ENCODE data around the gene MISP3. TPM values are rescaled to one million over a fixed set of nuclear protein-coding genes. Genes with fewer than 3 reads are reported as not detected.
A peak's percentile ranks its signal among the peaks of the same experiment; 100 is the strongest.

MISP3 gene
- total RNA-seq, 1 donor from 2014 or later, result 0.79 TPM

DNA sequence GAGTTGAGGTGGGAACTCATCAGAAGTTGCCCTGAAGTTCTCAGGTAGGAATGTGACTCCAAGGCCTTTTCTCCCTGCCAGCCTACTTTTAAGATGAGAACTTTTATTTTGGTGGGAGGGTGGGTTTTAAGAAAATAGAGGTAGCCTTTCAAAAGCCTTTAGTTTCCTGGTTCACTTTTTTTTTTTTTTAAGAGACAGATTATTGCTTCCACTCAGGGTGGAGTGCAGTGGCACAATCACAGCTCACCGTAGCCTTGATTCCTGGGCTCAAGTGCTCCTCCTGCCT, 10.0 kb downstream of the MISP3 start:
- no peaks in the 10 kb centered on the region for H3K27me3 ChIP-seq (ENCODE audit: insufficient read depth, low read length)
- no peaks in the 10 kb centered on the region for H3K9me3 Mint-ChIP-seq (ENCODE audit: unreplicated experiment)
- no peak for FAIRE-seq
- no peak for TF ChIP-seq EZH2 (IDR thresholded peaks at IDR 0.05; ENCODE audit: insufficient read depth, low read length)
- TF ChIP-seq, protein P1, sequence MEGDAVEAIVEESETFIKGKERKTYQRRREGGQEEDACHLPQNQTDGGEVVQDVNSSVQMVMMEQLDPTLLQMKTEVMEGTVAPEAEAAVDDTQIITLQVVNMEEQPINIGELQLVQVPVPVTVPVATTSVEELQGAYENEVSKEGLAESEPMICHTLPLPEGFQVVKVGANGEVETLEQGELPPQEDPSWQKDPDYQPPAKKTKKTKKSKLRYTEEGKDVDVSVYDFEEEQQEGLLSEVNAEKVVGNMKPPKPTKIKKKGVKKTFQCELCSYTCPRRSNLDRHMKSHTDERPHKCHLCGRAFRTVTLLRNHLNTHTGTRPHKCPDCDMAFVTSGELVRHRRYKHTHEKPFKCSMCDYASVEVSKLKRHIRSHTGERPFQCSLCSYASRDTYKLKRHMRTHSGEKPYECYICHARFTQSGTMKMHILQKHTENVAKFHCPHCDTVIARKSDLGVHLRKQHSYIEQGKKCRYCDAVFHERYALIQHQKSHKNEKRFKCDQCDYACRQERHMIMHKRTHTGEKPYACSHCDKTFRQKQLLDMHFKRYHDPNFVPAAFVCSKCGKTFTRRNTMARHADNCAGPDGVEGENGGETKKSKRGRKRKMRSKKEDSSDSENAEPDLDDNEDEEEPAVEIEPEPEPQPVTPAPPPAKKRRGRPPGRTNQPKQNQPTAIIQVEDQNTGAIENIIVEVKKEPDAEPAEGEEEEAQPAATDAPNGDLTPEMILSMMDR (IDR thresholded peaks at IDR 0.05; ENCODE audit: insufficient read depth, low read depth, low read length), result no peak
- H3K27ac ChIP-seq (ENCODE audit: low read depth, low read length), result no peak overlapping the region
- H3K9ac ChIP-seq (ENCODE audit: low read length), result no peak overlapping the region
- no peaks in the 10 kb centered on the region for H3K79me2 ChIP-seq (ENCODE audit: insufficient read depth, low read length)
- H3K27ac Mint-ChIP-seq (ENCODE audit: unreplicated experiment), result no peak overlapping the region
- H3K27me3 Mint-ChIP-seq (ENCODE audit: low read depth, unreplicated experiment), result no peaks in the 10 kb centered on the region
- H3K4me3 Mint-ChIP-seq (ENCODE audit: unreplicated experiment), result peak overlapping the region; percentile 93
- no peak for DNase-seq (ENCODE audit: low read depth)
- H3K4me2 ChIP-seq (ENCODE audit: low read length), result peak overlapping the region; percentile 96
- no peak overlapping the region for H3K4me3 ChIP-seq (ENCODE audit: insufficient read depth, low read depth, low read length)
- H3K9me3 ChIP-seq (ENCODE audit: insufficient read depth, low read depth, low read length), result no peaks in the 10 kb centered on the region
- no peaks in the 10 kb centered on the region for H4K20me1 ChIP-seq (ENCODE audit: insufficient read depth, low read length)
- H3K36me3 Mint-ChIP-seq (ENCODE audit: low read depth, unreplicated experiment), result peaks cover 4% of the 10 kb centered on the region
- H3K36me3 ChIP-seq (ENCODE audit: insufficient read depth, low read length), result no peaks in the 10 kb centered on the region
- no peak overlapping the region for H2AFZ ChIP-seq (ENCODE audit: low read depth, low read length)
- no peaks in the 10 kb centered on the region for H3K4me1 Mint-ChIP-seq (ENCODE audit: low read depth, unreplicated experiment)
- peaks cover 6% of the 10 kb centered on the region for H3K4me1 ChIP-seq (ENCODE audit: insufficient read depth, low read length)

DNA sequence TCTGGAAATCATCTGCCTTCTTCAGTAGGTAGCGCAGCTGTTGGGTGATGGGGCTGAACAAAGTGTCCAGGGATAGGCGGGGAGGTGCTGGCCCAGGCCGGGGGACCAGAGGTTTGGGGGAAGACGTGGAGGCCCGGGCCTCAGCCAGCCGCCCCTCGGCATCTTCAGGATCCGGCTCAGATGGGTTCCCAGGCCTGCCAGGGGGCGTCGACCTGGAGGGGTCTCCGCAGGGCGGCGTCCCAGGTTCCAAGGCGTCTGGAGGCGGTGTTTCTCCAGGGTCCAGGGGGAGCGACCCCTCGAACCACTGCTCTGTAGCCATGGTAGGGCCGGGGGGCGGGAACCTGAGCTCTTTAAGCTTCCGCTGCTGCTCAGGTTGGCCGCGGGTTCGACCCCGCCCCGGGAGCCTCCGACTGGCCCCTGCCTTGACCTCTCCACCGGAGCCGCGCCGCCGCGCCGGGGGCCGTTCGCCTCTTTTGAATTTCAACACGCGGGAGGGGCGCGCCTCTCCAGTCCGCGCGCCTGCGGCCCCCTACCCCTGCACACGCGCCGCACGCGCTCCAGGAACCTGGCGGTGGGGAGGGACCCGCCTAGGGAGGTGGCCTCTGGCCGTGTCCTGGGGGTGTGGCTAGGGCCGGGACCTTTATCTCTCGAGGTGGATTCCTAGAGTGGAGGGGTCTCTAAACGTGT, 12.9 kb downstream of the MISP3 start, which contains the start of gene C19orf67:
Gene C19orf67, minus strand, starts transcription at position 475 of the 687 bp plus-strand sequence. Its CDS starts 156 bp downstream, at position 319.
- peaks cover 11% of the 10 kb centered on the region for H3K4me1 ChIP-seq (ENCODE audit: insufficient read depth, low read length)
- Mint-ChIP-seq H3K4me3 (ENCODE audit: unreplicated experiment) (no peak within 1 kb of the TSS), H3K27ac (ENCODE audit: unreplicated experiment) (no peak within 1 kb of the TSS), H3K4me1 (ENCODE audit: low read depth, unreplicated experiment) (peaks cover 1% of the 10 kb centered on the region), H3K9me3 (ENCODE audit: unreplicated experiment) (no peaks in the 10 kb centered on the region), H3K36me3 (ENCODE audit: low read depth, unreplicated experiment) (peaks cover 9% of the 10 kb centered on the region), H3K27me3 (ENCODE audit: low read depth, unreplicated experiment) (no peaks in the 10 kb centered on the region)
- no peaks in the 10 kb centered on the region for H3K9me3 ChIP-seq (ENCODE audit: insufficient read depth, low read depth, low read length)
- H3K4me3 ChIP-seq (ENCODE audit: insufficient read depth, low read depth, low read length), result no peak within 1 kb of the TSS
- peaks cover 6% of the 10 kb centered on the region for H3K36me3 ChIP-seq (ENCODE audit: insufficient read depth, low read length)
- no peak within 1 kb of the TSS for H3K9ac ChIP-seq (ENCODE audit: low read length)
- no peaks in the 10 kb centered on the region for H3K79me2 ChIP-seq (ENCODE audit: insufficient read depth, low read length)
- H2AFZ ChIP-seq (ENCODE audit: low read depth, low read length), result no peak within 1 kb of the TSS
- FAIRE-seq (no peak), DNase-seq (ENCODE audit: low read depth) (no peak)
- H4K20me1 ChIP-seq (ENCODE audit: insufficient read depth, low read length), result peaks cover 11% of the 10 kb centered on the region
- no peaks in the 10 kb centered on the region for H3K27me3 ChIP-seq (ENCODE audit: insufficient read depth, low read length)
- TF ChIP-seq, protein P1 (IDR thresholded peaks at IDR 0.05; ENCODE audit: insufficient read depth, low read depth, low read length), result no peak
- TF ChIP-seq EZH2 (IDR thresholded peaks at IDR 0.05; ENCODE audit: insufficient read depth, low read length), result no peak
- H3K27ac ChIP-seq (ENCODE audit: low read depth, low read length), result no peak within 1 kb of the TSS
- no peak within 1 kb of the TSS for H3K4me2 ChIP-seq (ENCODE audit: low read length)

- Mint-ChIP-seq H3K27ac (ENCODE audit: unreplicated experiment) (no peak overlapping the region), H3K4me1 (ENCODE audit: low read depth, unreplicated experiment) (peaks cover 1% of the 10 kb centered on the region), H3K9me3 (ENCODE audit: unreplicated experiment) (no peaks in the 10 kb centered on the region), H3K27me3 (ENCODE audit: low read depth, unreplicated experiment) (no peaks in the 10 kb centered on the region), H3K36me3 (ENCODE audit: low read depth, unreplicated experiment) (peaks cover 9% of the 10 kb centered on the region), H3K4me3 (ENCODE audit: unreplicated experiment) (no peak overlapping the region)
- Histone ChIP-seq H3K9me3 (ENCODE audit: insufficient read depth, low read depth, low read length) (no peaks in the 10 kb centered on the region), H3K4me2 (ENCODE audit: low read length) (no peak overlapping the region), H2AFZ (ENCODE audit: low read depth, low read length) (no peak overlapping the region), H3K27ac (ENCODE audit: low read depth, low read length) (no peak overlapping the region), H3K9ac (ENCODE audit: low read length) (no peak overlapping the region), H3K4me3 (ENCODE audit: insufficient read depth, low read depth, low read length) (no peak overlapping the region), H3K27me3 (ENCODE audit: insufficient read depth, low read length) (no peaks in the 10 kb centered on the region), H3K79me2 (ENCODE audit: insufficient read depth, low read length) (no peaks in the 10 kb centered on the region), H3K4me1 (ENCODE audit: insufficient read depth, low read length) (peaks cover 11% of the 10 kb centered on the region), H4K20me1 (ENCODE audit: insufficient read depth, low read length) (peaks cover 11% of the 10 kb centered on the region), H3K36me3 (ENCODE audit: insufficient read depth, low read length) (peaks cover 6% of the 10 kb centered on the region)
- FAIRE-seq (no peak), DNase-seq (ENCODE audit: low read depth) (no peak)
- TF ChIP-seq EZH2 (IDR thresholded peaks at IDR 0.05; ENCODE audit: insufficient read depth, low read length), result no peak
- TF ChIP-seq, protein P1 (IDR thresholded peaks at IDR 0.05; ENCODE audit: insufficient read depth, low read depth, low read length), result no peak
Measured at GRCh38 chr19:14086098-14086497, 13.5 kb downstream of the MISP3 start.
